Medulla oblongata (tissue), 1 donor: ENCODE measurements around the gene TMEM245.

ENCODE experiments used
- DNase-seq: peaks from one replicate; pipeline ENCODE4 v3.0.0-alpha.2; 2015; ENCODE audit errors: extremely low spot score

Gene TMEM245

GRCh38 chr9:109101202-109101595, 18.5 kb downstream of the TMEM245 start:
- no peak for DNase-seq

- no peak for DNase-seq
Observed at GRCh38 chr9:109100543-109101201, 19.1 kb downstream of the TMEM245 start.

- DNase-seq: no peak
Observed at GRCh38 chr9:109098960-109099308, 20.8 kb downstream of the TMEM245 start.

GRCh38 chr9:109098171-109098959, 21.4 kb downstream of the TMEM245 start:
- DNase-seq: peak; percentile 67

GRCh38 chr9:109097146-109097545, 22.6 kb downstream of the TMEM245 start:
- DNase-seq: no peak

GRCh38 chr9:109095321-109095720, 24.4 kb downstream of the TMEM245 start:
- no peak for DNase-seq

GRCh38 chr9:109094268-109094667, 25.5 kb downstream of the TMEM245 start:
- no peak for DNase-seq

- no peak for DNase-seq
Observed at GRCh38 chr9:109092587-109092986, 27.2 kb downstream of the TMEM245 start.

- no peak for DNase-seq
Observed at GRCh38 chr9:109092051-109092580, 27.6 kb downstream of the TMEM245 start.

- no peak for DNase-seq
Observed at GRCh38 chr9:109088221-109088620, 31.5 kb downstream of the TMEM245 start.

- no peak for DNase-seq
Observed at GRCh38 chr9:109087795-109088194, 32.0 kb downstream of the TMEM245 start.

- DNase-seq: no peak
Observed at GRCh38 chr9:109086221-109086620, 33.5 kb downstream of the TMEM245 start.

GRCh38 chr9:109085510-109085909, 34.2 kb downstream of the TMEM245 start:
- no peak for DNase-seq

GRCh38 chr9:109083813-109084405, 35.8 kb downstream of the TMEM245 start:
- no peak for DNase-seq

GRCh38 chr9:109083141-109083540, 36.6 kb downstream of the TMEM245 start:
- no peak for DNase-seq

GRCh38 chr9:109082091-109082620, 37.6 kb downstream of the TMEM245 start:
- DNase-seq: no peak

- DNase-seq: no peak
Observed at GRCh38 chr9:109074236-109074889, 45.4 kb downstream of the TMEM245 start.

GRCh38 chr9:109072821-109073435, 46.8 kb downstream of the TMEM245 start:
- no peak for DNase-seq

- DNase-seq: no peak
Observed at GRCh38 chr9:109072133-109072692, 47.5 kb downstream of the TMEM245 start.

- no peak for DNase-seq
Observed at GRCh38 chr9:109068764-109069163, 51.0 kb downstream of the TMEM245 start.
